Measurements from ENCODE around the gene GPD2.

Gene GPD2

DNA sequence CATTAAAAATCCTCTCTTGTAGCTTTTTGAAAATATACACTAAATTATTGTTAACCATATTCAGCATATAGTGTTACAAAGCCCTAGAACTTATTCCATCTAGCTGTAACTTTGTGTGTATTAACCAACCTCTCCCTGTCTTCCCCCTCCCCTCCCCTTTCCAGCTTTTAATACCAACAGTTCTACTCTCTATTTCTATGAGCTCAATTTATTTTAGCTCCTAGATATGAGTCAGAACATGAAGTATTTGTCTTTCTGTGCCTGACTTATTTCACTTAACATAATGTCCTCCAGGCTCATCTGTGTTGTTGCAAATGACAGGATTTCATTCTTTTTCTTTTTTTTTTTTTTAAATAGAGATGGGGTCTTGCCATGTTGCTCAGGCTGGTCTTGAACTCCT, 45.1 kb downstream of the GPD2 start:
- in situ Hi-C loops (cut with MboI; ENCODE audit: low sequenced_read_pairs, unreplicated experiment): no loop called here
- DNase-seq (ENCODE audit: low spot score): no peak
- TF ChIP-seq, protein P1, sequence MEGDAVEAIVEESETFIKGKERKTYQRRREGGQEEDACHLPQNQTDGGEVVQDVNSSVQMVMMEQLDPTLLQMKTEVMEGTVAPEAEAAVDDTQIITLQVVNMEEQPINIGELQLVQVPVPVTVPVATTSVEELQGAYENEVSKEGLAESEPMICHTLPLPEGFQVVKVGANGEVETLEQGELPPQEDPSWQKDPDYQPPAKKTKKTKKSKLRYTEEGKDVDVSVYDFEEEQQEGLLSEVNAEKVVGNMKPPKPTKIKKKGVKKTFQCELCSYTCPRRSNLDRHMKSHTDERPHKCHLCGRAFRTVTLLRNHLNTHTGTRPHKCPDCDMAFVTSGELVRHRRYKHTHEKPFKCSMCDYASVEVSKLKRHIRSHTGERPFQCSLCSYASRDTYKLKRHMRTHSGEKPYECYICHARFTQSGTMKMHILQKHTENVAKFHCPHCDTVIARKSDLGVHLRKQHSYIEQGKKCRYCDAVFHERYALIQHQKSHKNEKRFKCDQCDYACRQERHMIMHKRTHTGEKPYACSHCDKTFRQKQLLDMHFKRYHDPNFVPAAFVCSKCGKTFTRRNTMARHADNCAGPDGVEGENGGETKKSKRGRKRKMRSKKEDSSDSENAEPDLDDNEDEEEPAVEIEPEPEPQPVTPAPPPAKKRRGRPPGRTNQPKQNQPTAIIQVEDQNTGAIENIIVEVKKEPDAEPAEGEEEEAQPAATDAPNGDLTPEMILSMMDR (IDR thresholded peaks at IDR 0.05; ENCODE audit: borderline replicate concordance, control extremely low read depth, extremely low read depth, insufficient read depth, missing control alignments): no peak

DNA sequence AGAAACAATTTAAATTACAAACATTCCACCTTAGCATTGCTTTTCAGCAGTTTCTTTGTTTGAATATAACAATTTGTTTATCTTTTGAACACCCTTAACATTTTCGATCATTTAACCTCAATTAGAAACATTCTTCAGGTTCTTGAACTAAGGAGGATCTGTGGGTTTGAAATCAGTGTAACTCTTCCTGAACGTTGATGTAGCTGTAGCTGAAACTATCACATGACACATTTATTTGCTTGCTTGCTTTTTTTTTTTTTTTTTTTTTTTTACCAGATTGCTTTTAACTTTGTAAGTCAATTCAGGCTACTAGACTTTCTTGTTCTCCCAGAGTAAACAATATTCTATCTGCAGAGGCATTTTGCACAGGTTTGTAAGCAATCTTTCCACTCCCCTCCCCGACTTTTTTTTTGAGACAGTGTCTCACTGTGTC, 47.6 kb downstream of the GPD2 start:
- DNase-seq (ENCODE audit: low spot score): no peak
- TF ChIP-seq, protein P1 (IDR thresholded peaks at IDR 0.05; ENCODE audit: borderline replicate concordance, control extremely low read depth, extremely low read depth, insufficient read depth, missing control alignments): no peak
- in situ Hi-C loops (cut with MboI; ENCODE audit: low sequenced_read_pairs, unreplicated experiment): no loop called here

DNA sequence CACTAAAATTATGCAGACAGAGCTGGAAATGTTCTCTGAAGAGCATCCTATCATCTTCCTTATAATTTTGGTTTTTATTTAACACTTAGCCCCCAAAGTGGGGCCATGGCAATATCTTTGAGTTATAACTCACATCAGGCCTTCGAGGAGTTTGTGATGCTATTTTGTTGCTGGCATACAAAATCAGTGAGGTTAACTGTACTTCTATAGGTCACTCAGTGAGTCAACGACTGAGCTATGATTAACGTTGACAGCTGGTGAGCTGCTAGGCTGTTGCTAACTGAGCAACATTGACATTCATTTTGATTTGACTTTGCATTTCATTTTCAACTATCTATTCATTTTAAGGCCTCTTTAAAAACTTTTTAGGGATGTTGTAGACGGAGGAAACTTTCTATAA, 50.0 kb downstream of the GPD2 start:
- TF ChIP-seq, protein P1 (IDR thresholded peaks at IDR 0.05; ENCODE audit: borderline replicate concordance, control extremely low read depth, extremely low read depth, insufficient read depth, missing control alignments): no peak
- DNase-seq (ENCODE audit: low spot score): no peak
- in situ Hi-C loops (cut with MboI; ENCODE audit: low sequenced_read_pairs, unreplicated experiment): no loop called here

DNA sequence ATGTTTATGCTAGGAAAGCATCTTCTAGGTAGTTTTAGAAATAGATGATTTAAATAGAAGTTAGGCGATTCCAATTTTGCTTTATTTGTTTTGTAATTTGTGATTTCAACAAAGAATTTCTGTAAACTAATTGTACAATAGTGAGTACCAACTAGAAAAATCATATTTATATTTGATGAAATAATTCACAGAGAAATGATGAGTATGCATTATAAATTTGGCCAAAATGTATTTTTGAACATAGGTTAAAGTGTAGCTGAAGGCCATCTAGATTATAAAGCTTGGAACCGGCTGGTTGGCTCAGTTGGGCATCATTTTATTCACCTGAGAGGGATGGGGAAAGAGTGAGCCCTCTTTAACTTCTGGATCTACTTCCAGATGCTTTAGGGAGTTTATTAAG, 50.4 kb downstream of the GPD2 start:
- TF ChIP-seq, protein P1 (IDR thresholded peaks at IDR 0.05; ENCODE audit: borderline replicate concordance, control extremely low read depth, extremely low read depth, insufficient read depth, missing control alignments): no peak
- in situ Hi-C loops (cut with MboI; ENCODE audit: low sequenced_read_pairs, unreplicated experiment): no loop called here
- no peak for DNase-seq (ENCODE audit: low spot score)

DNA sequence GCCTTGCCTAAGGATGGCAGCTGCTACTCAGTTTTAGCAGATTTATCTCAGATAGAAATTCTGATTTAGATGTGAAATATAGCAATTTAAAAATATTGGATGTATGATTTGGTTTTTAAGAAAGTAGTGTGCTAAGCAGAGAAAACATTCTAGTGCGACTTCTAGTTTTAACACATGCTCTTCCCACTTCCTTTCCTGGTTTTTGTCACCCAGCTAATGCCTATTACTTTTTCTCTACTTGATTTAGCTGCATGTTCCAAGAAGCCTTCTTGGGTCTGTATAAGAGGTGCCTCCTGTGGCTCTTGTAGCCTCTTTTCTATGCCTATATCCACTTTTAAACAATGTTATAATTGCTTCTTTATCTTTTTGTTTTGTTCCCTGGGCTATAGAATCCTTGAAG, 53.0 kb downstream of the GPD2 start:
- TF ChIP-seq, protein P1 (IDR thresholded peaks at IDR 0.05; ENCODE audit: borderline replicate concordance, control extremely low read depth, extremely low read depth, insufficient read depth, missing control alignments): no peak
- no peak for DNase-seq (ENCODE audit: low spot score)
- in situ Hi-C loops (cut with MboI; ENCODE audit: low sequenced_read_pairs, unreplicated experiment): no loop called here

DNA sequence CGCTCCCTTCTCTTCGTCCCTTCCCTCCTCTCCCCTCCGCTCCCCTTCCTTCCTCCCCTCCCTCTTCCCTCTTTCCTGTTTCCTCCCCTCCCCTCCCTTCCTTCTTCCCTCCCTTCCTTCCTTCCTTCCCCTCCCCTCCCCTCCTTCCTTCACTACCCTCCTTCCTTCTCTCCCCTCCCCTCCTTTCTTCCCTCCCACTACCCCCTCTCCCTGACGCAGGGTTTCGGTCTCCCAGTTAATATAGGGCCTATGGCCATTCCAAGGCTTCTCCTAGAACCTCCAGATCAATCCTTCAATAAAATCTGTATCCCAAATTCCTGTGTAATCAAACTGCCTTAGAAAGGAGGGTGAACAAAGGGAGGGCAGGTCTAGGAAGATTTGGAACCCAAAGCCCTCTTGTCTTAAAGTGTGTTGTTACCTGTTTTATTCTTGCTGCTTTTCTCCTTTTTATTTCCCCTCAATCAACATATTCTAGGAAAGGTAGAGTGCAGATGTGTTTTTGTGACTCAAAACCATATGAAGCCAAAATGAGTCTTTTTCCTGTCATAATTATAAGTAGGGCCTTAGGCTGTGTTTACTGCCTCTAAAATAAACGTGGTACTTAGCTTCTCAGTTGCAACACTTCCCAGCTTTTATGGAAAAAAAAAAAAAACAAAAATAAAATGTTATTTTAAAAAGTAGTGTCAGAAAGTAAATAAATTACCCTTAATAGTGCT, 53.7 kb downstream of the GPD2 start:
- DNase-seq (ENCODE audit: low spot score): no peak
- TF ChIP-seq, protein P1 (IDR thresholded peaks at IDR 0.05; ENCODE audit: borderline replicate concordance, control extremely low read depth, extremely low read depth, insufficient read depth, missing control alignments): no peak
- in situ Hi-C loops (cut with MboI; ENCODE audit: low sequenced_read_pairs, unreplicated experiment): no loop called here

All from GM13976 (cell line).